ENCODE results near the gene SOX14. TPM values are rescaled to one million over a fixed set of nuclear protein-coding genes. Genes with fewer than 3 reads are reported as not detected.

SOX14 gene
- total and polyA plus RNA-seq, 2 donors (not counting 1 experiment from before 2014, with no cell fraction given), result not detected

- Histone ChIP-seq H2AFZ (ENCODE audit: insufficient read depth, low read depth, low read length, poor library complexity, severe bottlenecking) (no peak overlapping the region), H3K27ac (ENCODE audit: low read length in 2 of 2) (no peak overlapping the region), H3K27me3 (replicated peaks in 1 of 4; ENCODE audit: control extremely low read depth in 1 of 4, control insufficient read depth in 3 of 4, insufficient read depth in 4 of 4, low read length in 3 of 4) (no peaks in the 10 kb centered on the region), H3K36me3 (replicated peaks in 1 of 2; ENCODE audit: control extremely low read depth in 1 of 2, control insufficient read depth in 1 of 2, extremely low read depth in 1 of 2, insufficient read depth in 2 of 2, low read length in 1 of 2) (no peaks in the 10 kb centered on the region), H3K4me2 (replicated peaks; ENCODE audit: low read depth, low read length, poor library complexity, severe bottlenecking) (no peak overlapping the region), H3K9ac (ENCODE audit: low read length) (no peak overlapping the region), H3K4me1 (ENCODE audit: control insufficient read depth in 2 of 2, insufficient read depth in 2 of 2, low read length in 2 of 2) (no peaks in the 10 kb centered on the region), H3K9me3 (ENCODE audit: control extremely low read depth in 1 of 3, control insufficient read depth in 2 of 3, insufficient read depth in 1 of 3, low read length in 2 of 3) (peaks cover 0 to 3% (median 0%) of the 10 kb centered on the region in 3 donors), H3K79me2 (ENCODE audit: control insufficient read depth, insufficient read depth, low read length) (no peaks in the 10 kb centered on the region), H3K4me3 (ENCODE audit: control extremely low read depth in 1 of 5, extremely low read depth in 1 of 5, insufficient read depth in 1 of 5, low read depth in 2 of 5, low read length in 4 of 5) (no peak overlapping the region), H4K20me1 (ENCODE audit: control insufficient read depth, insufficient read depth, low read length, poor library complexity, severe bottlenecking) (no peaks in the 10 kb centered on the region)
- Mint-ChIP-seq H3K9me3 (ENCODE audit: insufficient read depth) (no peaks in the 10 kb centered on the region), H3K4me3 (no peak overlapping the region), H3K27ac (no peak overlapping the region), H3K4me1 (no peaks in the 10 kb centered on the region), H3K27me3 (no peaks in the 10 kb centered on the region)
- DNase-seq (no peak), ATAC-seq (ENCODE audit: low read depth) (no peak)
- no peak for TF ChIP-seq EZH2 (IDR thresholded peaks at IDR 0.05; ENCODE audit: borderline replicate concordance, insufficient read depth, low read depth, low read length, poor library complexity, severe bottlenecking)
- no peak for TF ChIP-seq CTCF (IDR thresholded peaks at IDR 0.05)
- CTCF ChIA-PET, result no interaction called here
- intact Hi-C loops (cut with micrococcal nuclease), result no loop called here
- POLR2A ChIA-PET, result no interaction called here
Measured at GRCh38 chr3:137724240-137724639, 39.9 kb upstream of the SOX14 start.

GRCh38 chr3:137737208-137737607 lies 26.9 kb upstream of the SOX14 start:
- no peaks in the 10 kb centered on the region for H3K27me3 Mint-ChIP-seq
- no peak overlapping the region for H3K4me2 ChIP-seq (replicated peaks; ENCODE audit: low read depth, low read length, poor library complexity, severe bottlenecking)
- no peaks in the 10 kb centered on the region for H3K36me3 ChIP-seq (replicated peaks in 1 of 2; ENCODE audit: control extremely low read depth in 1 of 2, control insufficient read depth in 1 of 2, extremely low read depth in 1 of 2, insufficient read depth in 2 of 2, low read length in 1 of 2)
- no peaks in the 10 kb centered on the region for H3K79me2 ChIP-seq (ENCODE audit: control insufficient read depth, insufficient read depth, low read length)
- H3K9me3 ChIP-seq (ENCODE audit: control extremely low read depth in 1 of 3, control insufficient read depth in 2 of 3, insufficient read depth in 1 of 3, low read length in 2 of 3), result peaks cover 0 to 4% (median 0%) of the 10 kb centered on the region in 3 donors
- no peak overlapping the region for H2AFZ ChIP-seq (ENCODE audit: insufficient read depth, low read depth, low read length, poor library complexity, severe bottlenecking)
- no peak overlapping the region for H3K4me3 ChIP-seq (ENCODE audit: control extremely low read depth in 1 of 5, extremely low read depth in 1 of 5, insufficient read depth in 1 of 5, low read depth in 2 of 5, low read length in 4 of 5)
- no peak for TF ChIP-seq EZH2 (IDR thresholded peaks at IDR 0.05; ENCODE audit: borderline replicate concordance, insufficient read depth, low read depth, low read length, poor library complexity, severe bottlenecking)
- TF ChIP-seq CTCF (IDR thresholded peaks at IDR 0.05), result no peak
- ATAC-seq (ENCODE audit: low read depth), result no peak
- no peak for DNase-seq
- no peaks in the 10 kb centered on the region for H3K4me1 Mint-ChIP-seq
- H3K27ac ChIP-seq (ENCODE audit: low read length in 2 of 2), result no peak overlapping the region
- CTCF ChIA-PET, result no interaction called here
- no peak overlapping the region for H3K4me3 Mint-ChIP-seq
- H4K20me1 ChIP-seq (ENCODE audit: control insufficient read depth, insufficient read depth, low read length, poor library complexity, severe bottlenecking), result no peaks in the 10 kb centered on the region
- intact Hi-C loops (cut with micrococcal nuclease), result no loop called here
- H3K4me1 ChIP-seq (ENCODE audit: control insufficient read depth in 2 of 2, insufficient read depth in 2 of 2, low read length in 2 of 2), result no peaks in the 10 kb centered on the region
- POLR2A ChIA-PET, result no interaction called here
- peaks cover 10% of the 10 kb centered on the region for H3K9me3 Mint-ChIP-seq (ENCODE audit: insufficient read depth)
- no CpG with 5 or more reads among the region's 2 CpGs for WGBS (ENCODE audit: insufficient coverage)
- H3K27me3 ChIP-seq (replicated peaks in 1 of 4; ENCODE audit: control extremely low read depth in 1 of 4, control insufficient read depth in 3 of 4, insufficient read depth in 4 of 4, low read length in 3 of 4), result no peaks in the 10 kb centered on the region
- H3K9ac ChIP-seq (ENCODE audit: low read length), result no peak overlapping the region
- H3K27ac Mint-ChIP-seq, result no peak overlapping the region
